CD4-positive, alpha-beta T cell treated with Interleukin-6 at 100 ng/mL for 8 hours (primary cell): ENCODE measurements around the gene TAX1BP1.
"Not testable (repeated sequence)": the region's sequence is repeated elsewhere in the genome, so short reads cannot be mapped to it uniquely, and the experiment has no call there.

Experiments used
- DNase-seq: peaks from one replicate; pipeline ENCODE4 v3.0.0-alpha.2; 2020; ENCODE audit warnings: mixed read lengths, low spot score

Gene TAX1BP1

GRCh38 chr7:27843584-27844305 is 103.8 kb downstream of the TAX1BP1 start:
- DNase-seq: no peak

- no peak for DNase-seq
Measured at GRCh38 chr7:27846388-27846787, 106.4 kb downstream of the TAX1BP1 start.

- no peak for DNase-seq
Measured at GRCh38 chr7:27850531-27850930, 110.6 kb downstream of the TAX1BP1 start.

- DNase-seq: not testable (repeated sequence)
Measured at GRCh38 chr7:27856703-27857485, 116.9 kb downstream of the TAX1BP1 start.

- no peak for DNase-seq
Measured at GRCh38 chr7:27860800-27861199, 120.8 kb downstream of the TAX1BP1 start.

GRCh38 chr7:27861747-27862146 is 121.8 kb downstream of the TAX1BP1 start:
- DNase-seq: no peak

GRCh38 chr7:27863880-27864279 is 123.9 kb downstream of the TAX1BP1 start:
- DNase-seq: no peak

GRCh38 chr7:27866256-27866655 is 126.3 kb downstream of the TAX1BP1 start:
- no peak for DNase-seq

- DNase-seq: no peak
Measured at GRCh38 chr7:27866828-27867672, 127.1 kb downstream of the TAX1BP1 start.

GRCh38 chr7:27868131-27868550 is 128.2 kb downstream of the TAX1BP1 start:
- no peak for DNase-seq

GRCh38 chr7:27869056-27869455 is 129.1 kb downstream of the TAX1BP1 start:
- no peak for DNase-seq

GRCh38 chr7:27870595-27870994 is 130.6 kb downstream of the TAX1BP1 start:
- DNase-seq: no peak

GRCh38 chr7:27871086-27871485 is 131.1 kb downstream of the TAX1BP1 start:
- DNase-seq: no peak

- DNase-seq: no peak
Measured at GRCh38 chr7:27871866-27872265, 131.9 kb downstream of the TAX1BP1 start.

GRCh38 chr7:27872356-27873275 is 132.7 kb downstream of the TAX1BP1 start:
- no peak for DNase-seq

GRCh38 chr7:27873981-27874957 is 134.3 kb downstream of the TAX1BP1 start:
- no peak for DNase-seq

GRCh38 chr7:27875061-27875460 is 135.1 kb downstream of the TAX1BP1 start:
- DNase-seq: no peak

GRCh38 chr7:27875832-27876231 is 135.9 kb downstream of the TAX1BP1 start:
- DNase-seq: no peak

GRCh38 chr7:27876756-27877155 is 136.8 kb downstream of the TAX1BP1 start:
- no peak for DNase-seq
